Osteocyte (in vitro differentiated cells): Measurements from ENCODE around the gene OR4K1. TPM values are rescaled to one million over a fixed set of nuclear protein-coding genes. Genes with fewer than 3 reads are reported as not detected.

Source experiments
- DNase-seq: peaks from one replicate; pipeline ENCODE4 v3.0.0; 2021; ENCODE audit warnings: mixed read lengths; ENCODE audit not compliant: unreplicated experiment; ENCODE audit errors: extremely low spot score
- H3K27ac Mint-ChIP-seq: one replicate; pipeline ENCODE4 v1.8.0; 2021; ENCODE audit warnings: mild to moderate bottlenecking, mixed read lengths; ENCODE audit not compliant: unreplicated experiment
- H3K27me3 Mint-ChIP-seq: one replicate; pipeline ENCODE4 v1.8.0; 2021; ENCODE audit warnings: mixed read lengths; ENCODE audit not compliant: unreplicated experiment
- H3K36me3 Mint-ChIP-seq: one replicate; pipeline ENCODE4 v1.8.0; 2021; ENCODE audit warnings: mixed read lengths; ENCODE audit not compliant: unreplicated experiment
- H3K4me1 Mint-ChIP-seq: one replicate; pipeline ENCODE4 v1.8.0; 2021; ENCODE audit warnings: mixed read lengths; ENCODE audit not compliant: unreplicated experiment
- H3K4me3 Mint-ChIP-seq: one replicate; pipeline ENCODE4 v1.8.0; 2021; ENCODE audit warnings: mild to moderate bottlenecking, moderate library complexity, mixed read lengths; ENCODE audit not compliant: unreplicated experiment
- H3K9me3 Mint-ChIP-seq: one replicate; pipeline ENCODE4 v1.8.0; 2021; ENCODE audit warnings: mixed read lengths; ENCODE audit not compliant: unreplicated experiment
- long read RNA-seq: library from polyadenylated mRNA; unstranded; transcript quantifications from one replicate; pipeline ENCODE4 v2.0.0, GENCODE V29; 2021
- total RNA-seq: library from RNA; stranded (reverse); gene quantifications from 2 replicates; pipeline ENCODE4 v1.2.1, GENCODE V29; 2021
- TF ChIP-seq, protein P1 (sequence below): fragments of 200-600 bp; sonication (generic); IDR thresholded peaks from 2 replicates; pipeline ENCODE4 v1.5.0; 2021; ENCODE audit warnings: antibody characterized with exemption, mild to moderate bottlenecking, moderate library complexity

Gene OR4K1, protein sequence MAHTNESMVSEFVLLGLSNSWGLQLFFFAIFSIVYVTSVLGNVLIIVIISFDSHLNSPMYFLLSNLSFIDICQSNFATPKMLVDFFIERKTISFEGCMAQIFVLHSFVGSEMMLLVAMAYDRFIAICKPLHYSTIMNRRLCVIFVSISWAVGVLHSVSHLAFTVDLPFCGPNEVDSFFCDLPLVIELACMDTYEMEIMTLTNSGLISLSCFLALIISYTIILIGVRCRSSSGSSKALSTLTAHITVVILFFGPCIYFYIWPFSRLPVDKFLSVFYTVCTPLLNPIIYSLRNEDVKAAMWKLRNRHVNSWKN
- total RNA-seq, result not detected in 2 replicates
- long read RNA-seq, result 0 reads

DNA sequence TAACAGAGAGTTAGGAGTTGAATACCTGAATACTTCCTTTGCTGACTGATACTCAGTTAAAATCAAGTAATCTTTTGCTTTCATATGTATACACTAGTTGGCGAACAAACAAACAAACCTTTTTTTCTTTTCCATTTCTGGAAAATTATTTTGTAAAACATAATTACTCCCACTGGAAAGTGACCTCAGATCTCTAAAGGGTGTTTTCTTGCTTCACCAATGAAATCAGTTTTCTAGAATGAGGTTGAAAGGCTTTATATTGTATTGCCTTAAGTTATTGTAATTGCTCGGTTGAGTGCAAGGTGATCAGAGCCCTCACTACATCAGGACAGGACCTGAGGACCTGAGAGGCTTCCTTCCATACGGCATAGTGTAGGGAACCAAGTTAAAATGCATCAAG is at the start of gene OR4K1:
Gene OR4K1, plus strand, starts transcription at position 301 of the 400 bp plus-strand sequence. CDS start 4,750 bp downstream, outside the sequence.
- no peaks in the 10 kb centered on the region for H3K36me3 Mint-ChIP-seq
- no peak for DNase-seq
- TF ChIP-seq, protein P1, sequence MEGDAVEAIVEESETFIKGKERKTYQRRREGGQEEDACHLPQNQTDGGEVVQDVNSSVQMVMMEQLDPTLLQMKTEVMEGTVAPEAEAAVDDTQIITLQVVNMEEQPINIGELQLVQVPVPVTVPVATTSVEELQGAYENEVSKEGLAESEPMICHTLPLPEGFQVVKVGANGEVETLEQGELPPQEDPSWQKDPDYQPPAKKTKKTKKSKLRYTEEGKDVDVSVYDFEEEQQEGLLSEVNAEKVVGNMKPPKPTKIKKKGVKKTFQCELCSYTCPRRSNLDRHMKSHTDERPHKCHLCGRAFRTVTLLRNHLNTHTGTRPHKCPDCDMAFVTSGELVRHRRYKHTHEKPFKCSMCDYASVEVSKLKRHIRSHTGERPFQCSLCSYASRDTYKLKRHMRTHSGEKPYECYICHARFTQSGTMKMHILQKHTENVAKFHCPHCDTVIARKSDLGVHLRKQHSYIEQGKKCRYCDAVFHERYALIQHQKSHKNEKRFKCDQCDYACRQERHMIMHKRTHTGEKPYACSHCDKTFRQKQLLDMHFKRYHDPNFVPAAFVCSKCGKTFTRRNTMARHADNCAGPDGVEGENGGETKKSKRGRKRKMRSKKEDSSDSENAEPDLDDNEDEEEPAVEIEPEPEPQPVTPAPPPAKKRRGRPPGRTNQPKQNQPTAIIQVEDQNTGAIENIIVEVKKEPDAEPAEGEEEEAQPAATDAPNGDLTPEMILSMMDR, result no peak
- H3K27ac Mint-ChIP-seq, result no peak within 1 kb of the TSS
- H3K4me3 Mint-ChIP-seq, result no peak within 1 kb of the TSS
- peaks cover 44% of the 10 kb centered on the region for H3K9me3 Mint-ChIP-seq
- no peaks in the 10 kb centered on the region for H3K4me1 Mint-ChIP-seq
- H3K27me3 Mint-ChIP-seq, result no peaks in the 10 kb centered on the region

DNA sequence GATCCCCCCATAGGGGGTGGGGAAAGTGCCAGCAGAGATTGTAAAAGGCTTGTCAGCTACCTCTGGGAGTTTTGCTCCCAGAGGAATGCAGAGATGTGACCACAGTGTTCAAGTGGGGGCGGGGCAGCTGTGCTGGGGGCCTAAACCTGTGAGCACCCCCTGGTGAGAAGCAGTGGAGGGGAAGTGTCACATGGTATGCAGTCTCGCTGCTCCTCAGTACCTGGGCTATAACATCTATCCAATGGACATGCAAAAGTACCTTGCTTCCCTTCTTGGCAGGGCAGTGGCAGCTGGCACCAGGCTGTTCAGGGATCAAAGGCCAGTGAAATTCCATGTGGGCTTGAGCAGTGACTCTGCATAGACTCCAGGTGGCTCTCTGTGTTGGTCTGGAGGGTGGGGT is 35.4 kb upstream of the OR4K1 start:
- no peaks in the 10 kb centered on the region for H3K4me1 Mint-ChIP-seq
- no peak overlapping the region for H3K27ac Mint-ChIP-seq
- DNase-seq, result no peak
- H3K36me3 Mint-ChIP-seq, result no peaks in the 10 kb centered on the region
- no peak overlapping the region for H3K4me3 Mint-ChIP-seq
- H3K27me3 Mint-ChIP-seq, result no peaks in the 10 kb centered on the region
- peaks cover 67% of the 10 kb centered on the region for H3K9me3 Mint-ChIP-seq
- TF ChIP-seq, protein P1, result no peak

DNA sequence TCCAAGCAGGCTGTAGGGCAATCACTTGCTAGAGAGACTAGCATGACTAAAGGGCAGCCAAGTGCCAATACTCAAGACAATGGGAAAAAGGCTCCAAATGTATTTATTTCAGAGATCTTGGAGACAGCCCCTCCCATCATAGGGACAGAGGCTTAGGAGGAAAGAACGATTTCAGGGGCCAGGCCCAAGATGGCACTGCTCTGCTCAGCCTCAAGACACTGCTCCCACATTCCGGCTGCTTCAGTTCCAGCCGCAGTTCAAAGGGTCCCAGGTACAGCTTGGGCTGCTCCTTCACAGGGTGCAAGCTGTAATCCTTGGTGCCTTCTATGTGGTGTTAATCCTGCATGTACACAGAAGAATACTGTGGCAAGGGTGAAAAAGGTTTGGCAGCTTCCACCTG is 29.7 kb upstream of the OR4K1 start:
- no peaks in the 10 kb centered on the region for H3K36me3 Mint-ChIP-seq
- peaks cover 76% of the 10 kb centered on the region for H3K9me3 Mint-ChIP-seq
- no peaks in the 10 kb centered on the region for H3K4me1 Mint-ChIP-seq
- TF ChIP-seq, protein P1, result no peak
- H3K4me3 Mint-ChIP-seq, result no peak overlapping the region
- no peaks in the 10 kb centered on the region for H3K27me3 Mint-ChIP-seq
- DNase-seq, result no peak
- no peak overlapping the region for H3K27ac Mint-ChIP-seq

DNA sequence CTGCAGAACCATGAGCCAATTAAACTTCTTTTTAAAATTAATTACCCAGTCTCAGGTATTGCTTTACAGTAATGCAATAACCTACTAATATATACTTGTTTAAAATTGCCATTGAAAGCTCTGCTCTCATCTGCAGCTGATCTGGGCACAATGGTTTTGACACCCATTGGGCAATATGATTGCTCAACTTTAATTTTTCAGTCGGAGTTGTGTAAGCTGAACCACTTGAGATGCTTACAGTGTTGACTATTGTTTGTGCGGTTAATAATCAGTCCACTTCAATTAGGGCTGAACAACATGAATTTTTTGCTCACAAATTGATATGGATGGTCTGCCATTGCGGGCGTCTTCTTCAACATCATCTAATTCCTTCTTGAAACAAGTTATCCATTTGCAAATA is 28.3 kb upstream of the OR4K1 start:
- Mint-ChIP-seq H3K27me3 (no peaks in the 10 kb centered on the region), H3K4me1 (no peaks in the 10 kb centered on the region), H3K9me3 (peaks cover 69% of the 10 kb centered on the region), H3K4me3 (no peak overlapping the region), H3K27ac (no peak overlapping the region), H3K36me3 (no peaks in the 10 kb centered on the region)
- DNase-seq, result no peak
- TF ChIP-seq, protein P1, result no peak

DNA sequence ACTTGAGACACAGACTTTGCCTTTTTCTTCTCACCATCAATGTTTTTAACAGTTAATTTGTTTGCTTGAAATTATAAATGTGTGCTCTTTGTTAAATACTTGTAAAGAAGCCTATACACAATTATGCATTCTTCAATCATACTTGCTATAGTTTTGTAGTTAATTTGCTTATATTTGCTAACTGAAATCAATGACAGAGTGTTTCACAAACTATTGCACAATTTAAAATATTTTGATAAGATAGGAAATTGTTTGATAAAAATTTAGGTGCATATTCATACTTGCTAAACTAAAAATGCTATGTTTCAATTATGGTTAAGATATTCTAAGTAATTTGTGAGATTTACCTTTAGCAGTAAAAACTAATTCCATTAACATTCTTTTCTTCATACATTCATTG is 24.1 kb upstream of the OR4K1 start:
- TF ChIP-seq, protein P1, result no peak
- Mint-ChIP-seq H3K27ac (no peak overlapping the region), H3K27me3 (no peaks in the 10 kb centered on the region), H3K9me3 (peaks cover 79% of the 10 kb centered on the region), H3K36me3 (no peaks in the 10 kb centered on the region), H3K4me1 (no peaks in the 10 kb centered on the region), H3K4me3 (no peak overlapping the region)
- no peak for DNase-seq
